GM18498 (cell line): ENCODE results near the gene MRPL52.
"Not testable (repeated sequence)": the region's sequence is repeated elsewhere in the genome, so short reads cannot be mapped to it uniquely, and the experiment has no call there.

Experiments used
- ATAC-seq: cut with Tn5 transposase; IDR thresholded peaks from one replicate; pipeline ENCODE4 v1.9.1; 2021; ENCODE audit warnings: mild to moderate bottlenecking, moderate library complexity; ENCODE audit not compliant: unreplicated experiment

The MRPL52 gene

GRCh38 chr14:22829661-22830442 is at the start of gene MRPL52:
MRPL52 (plus strand) TSS chr14:22829887; CDS start chr14:22829913, 26 bp downstream.
- ATAC-seq, result peak; percentile 90

DNA sequence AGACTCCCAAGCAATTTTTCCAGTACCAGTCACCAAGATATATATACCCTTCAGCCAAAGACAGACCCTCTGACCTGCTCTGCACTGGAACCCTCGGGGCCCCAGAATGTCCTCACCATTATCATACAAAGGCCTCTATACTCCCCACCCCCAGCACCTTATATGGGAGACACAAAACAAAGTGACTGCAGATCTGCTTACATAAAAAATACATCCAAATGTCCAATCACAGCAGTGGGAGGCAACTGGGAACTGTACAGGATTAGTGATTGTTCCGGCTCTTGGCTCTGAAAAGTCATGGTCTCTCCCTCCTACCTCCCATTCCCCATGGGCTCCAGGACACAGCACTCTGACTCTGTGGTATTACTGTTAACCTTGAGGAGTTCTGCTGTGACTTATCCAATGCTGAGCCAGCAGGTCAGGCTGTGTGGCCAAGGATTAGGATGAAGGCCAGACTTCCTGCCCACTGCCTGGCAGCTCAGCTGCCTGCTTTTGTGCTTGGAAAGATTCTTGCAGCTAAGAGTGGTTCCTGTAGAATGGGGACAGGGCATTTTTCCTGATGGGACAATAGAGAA is 49.5 kb upstream of the MRPL52 start:
- ATAC-seq, result no peak

DNA sequence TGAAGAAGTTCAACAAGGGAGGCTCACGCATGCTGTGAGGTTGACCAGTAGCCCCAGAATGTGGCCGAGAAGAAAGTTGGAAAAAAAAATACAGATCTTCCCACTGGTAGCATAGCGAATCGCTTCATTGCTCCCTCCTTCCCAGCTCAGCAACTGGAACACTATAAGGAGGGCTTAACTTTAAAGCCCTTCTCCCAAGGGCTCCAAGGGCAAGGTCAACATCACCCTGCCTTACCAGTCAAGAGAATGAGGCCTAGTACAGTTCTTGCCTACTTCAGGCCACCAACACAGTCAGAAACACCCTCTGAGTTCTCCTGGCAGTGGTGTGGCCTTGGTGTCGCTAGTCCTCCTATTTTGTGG is 48.8 kb upstream of the MRPL52 start:
- ATAC-seq, result no peak

- no peak for ATAC-seq
Observed at GRCh38 chr14:22781301-22781991, 48.2 kb upstream of the MRPL52 start.

DNA sequence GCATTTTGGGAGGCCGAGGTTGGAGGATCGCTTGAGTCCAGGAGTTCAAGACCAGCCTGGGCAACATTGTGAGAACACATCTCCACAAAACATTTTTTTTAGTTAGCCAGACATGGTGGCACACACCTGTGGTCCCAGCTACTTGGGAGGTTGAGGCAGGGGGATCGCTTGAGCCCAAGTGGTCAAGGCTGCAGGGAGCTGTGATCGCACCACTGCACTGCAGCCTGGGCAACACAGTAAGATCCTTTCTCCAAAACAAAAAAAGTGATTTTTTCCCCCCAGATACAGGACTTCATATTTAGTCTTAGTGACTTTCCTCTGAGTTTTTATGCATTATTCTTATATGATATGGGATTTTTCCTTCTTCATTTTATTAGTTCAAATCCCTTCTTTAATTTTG is 43.0 kb upstream of the MRPL52 start:
- no peak for ATAC-seq

- ATAC-seq, result no peak
Observed at GRCh38 chr14:22791301-22791700, 38.4 kb upstream of the MRPL52 start.

DNA sequence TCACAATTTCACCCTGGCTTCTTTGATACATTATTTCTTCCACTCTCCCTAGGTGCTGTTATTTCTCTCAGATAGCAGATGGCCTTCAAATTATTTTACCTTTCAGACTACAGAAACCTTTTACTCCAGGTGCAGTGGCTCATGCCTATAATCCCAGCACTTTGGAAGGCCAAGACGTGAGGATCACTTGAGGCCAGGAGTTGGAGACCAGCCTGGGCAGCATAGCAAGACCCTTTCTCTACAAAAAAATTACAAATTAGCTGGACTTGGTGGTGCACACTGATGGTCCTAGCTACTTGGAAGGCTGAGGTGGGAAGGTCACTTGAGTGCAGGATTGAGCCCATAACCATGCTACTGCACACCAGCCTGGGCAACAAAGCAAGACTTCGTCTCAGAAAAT is 37.5 kb upstream of the MRPL52 start:
- no peak for ATAC-seq

DNA sequence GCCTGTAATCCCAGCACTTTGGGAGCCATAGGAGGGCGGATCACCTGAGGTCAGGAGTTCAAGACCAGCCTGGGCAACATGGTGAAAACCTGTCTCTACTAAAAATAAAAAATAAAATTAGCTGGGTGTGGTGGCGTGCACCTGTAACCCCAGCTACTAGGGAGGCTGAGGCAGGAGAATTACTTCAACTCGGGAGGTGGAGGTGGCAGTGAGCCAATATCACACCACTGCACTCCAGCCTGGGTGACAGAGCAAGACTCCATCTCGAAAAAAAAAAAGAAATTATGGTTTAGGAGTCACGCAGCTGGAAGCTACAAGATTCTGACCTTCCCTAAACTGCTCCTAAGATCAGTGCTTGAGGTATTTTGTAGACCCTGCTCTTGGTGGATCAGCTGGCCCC is 36.1 kb upstream of the MRPL52 start:
- not testable (repeated sequence) for ATAC-seq

DNA sequence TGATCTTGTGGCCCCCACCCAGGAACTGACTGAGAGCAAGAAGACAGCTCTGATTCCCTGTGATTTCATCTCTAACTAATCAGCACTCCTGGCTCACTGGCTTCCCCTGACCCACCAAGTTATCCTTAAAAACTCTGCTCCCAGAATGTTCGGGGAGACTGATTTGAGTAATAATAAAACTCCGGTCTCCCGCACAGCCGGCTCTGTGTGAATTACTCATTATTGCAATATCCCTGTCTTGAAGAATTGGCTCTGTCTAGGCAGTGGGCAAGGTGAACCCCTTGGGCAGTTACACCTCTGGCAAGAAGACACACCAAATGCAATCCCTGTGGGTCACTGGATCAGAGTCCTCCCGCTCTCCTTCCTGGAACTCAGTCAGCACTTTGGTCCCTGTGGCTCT is 35.7 kb upstream of the MRPL52 start:
- no peak for ATAC-seq

- peak; percentile 42 for ATAC-seq
Observed at GRCh38 chr14:22794551-22794951, 35.1 kb upstream of the MRPL52 start.

DNA sequence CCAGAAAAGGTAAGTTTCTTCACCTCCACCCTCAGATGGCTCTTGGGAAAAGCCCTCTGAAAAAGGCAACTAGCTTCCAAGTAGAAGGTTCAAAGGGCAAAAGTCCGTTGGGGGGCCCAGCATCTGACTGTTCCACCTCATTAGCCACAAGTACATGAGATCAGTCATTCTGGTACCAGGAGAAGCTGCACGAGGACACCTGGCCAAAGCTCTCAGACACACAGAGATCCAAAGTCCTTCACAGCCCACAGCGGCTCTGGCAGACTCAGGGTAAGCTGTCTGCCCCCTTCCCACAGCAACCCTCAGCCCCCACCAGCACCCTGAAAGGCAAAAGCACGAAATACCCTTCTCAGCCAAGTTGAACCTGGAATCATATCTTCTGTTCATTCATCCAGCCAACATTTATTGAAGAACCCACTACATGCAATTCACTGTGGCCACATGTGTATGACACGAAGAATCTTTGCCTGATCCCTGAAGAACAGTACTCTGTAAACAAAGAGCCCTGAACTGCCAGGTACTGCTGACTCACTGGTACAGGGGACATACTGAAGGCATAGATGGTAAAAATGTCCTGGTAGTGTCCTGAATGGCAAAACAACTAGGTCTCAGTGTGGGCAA is 33.5 kb upstream of the MRPL52 start:
- peak; percentile 58 for ATAC-seq

DNA sequence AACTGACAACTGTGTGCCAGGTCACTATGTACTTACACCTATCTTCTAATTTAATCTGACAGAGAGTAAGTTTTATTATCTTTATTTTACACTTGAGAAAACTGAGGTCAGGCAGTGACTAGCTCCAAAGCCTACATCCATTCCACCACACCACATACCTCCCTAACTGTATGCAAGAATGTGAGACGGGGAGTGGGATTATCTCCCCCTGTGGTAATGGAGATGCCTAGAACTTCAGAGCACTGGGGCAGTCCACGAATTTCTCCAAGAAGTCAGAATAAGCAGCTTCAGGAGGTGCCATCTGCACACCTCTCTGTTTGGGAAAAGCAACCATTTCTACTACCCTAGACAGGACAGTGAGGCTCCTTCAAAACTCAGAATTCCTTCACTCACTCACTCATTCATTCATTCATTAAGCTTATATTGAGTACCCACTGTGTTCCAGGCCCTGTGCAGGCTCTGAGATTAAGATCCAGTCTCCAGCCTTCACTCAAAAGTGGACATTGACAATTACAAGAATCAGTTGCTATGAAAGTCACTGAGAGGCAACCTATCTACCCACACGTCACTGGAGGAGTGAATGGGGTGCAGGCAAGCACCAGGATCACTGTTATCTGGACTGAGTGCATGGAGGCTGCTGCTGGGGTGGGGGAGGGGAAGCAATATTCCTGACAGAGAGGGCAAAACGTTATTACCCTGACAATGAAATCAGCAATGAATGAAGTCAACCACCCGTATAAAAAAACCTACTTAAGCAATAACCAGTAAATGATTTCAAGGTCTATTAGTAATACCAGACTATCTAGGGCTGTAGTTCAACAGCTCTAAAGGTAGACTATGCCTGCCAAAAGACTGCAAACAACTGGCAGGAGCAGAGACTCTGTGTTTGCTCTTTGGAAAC is 32.4 kb upstream of the MRPL52 start:
- no peak for ATAC-seq

GRCh38 chr14:22798528-22798927 is 31.2 kb upstream of the MRPL52 start:
- ATAC-seq, result no peak

- ATAC-seq, result no peak
Observed at GRCh38 chr14:22800346-22800745, 29.3 kb upstream of the MRPL52 start.

- no peak for ATAC-seq
Observed at GRCh38 chr14:22801716-22802115, 28.0 kb upstream of the MRPL52 start.

GRCh38 chr14:22802860-22803686 is 26.6 kb upstream of the MRPL52 start:
- ATAC-seq, result no peak

DNA sequence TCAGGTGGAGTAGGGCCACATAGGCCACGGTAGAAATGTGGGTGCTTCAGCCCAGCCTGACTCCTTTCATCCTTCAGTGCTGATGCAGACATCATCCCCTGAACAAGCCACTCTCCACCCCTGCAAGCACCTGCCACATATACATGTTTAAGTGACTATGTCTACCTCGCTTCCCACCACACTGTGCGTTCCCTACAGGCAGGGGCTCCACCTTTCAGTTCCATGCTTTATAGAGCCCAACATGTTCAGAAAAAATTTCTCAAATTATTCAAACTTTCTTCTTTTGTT is 26.1 kb upstream of the MRPL52 start:
- ATAC-seq, result no peak

GRCh38 chr14:22805235-22805634 is 24.5 kb upstream of the MRPL52 start:
- ATAC-seq, result not testable (repeated sequence)

GRCh38 chr14:22807432-22808087 is 22.1 kb upstream of the MRPL52 start:
- ATAC-seq, result no peak
